ENCODE results near the gene ZNF23. TPM values are rescaled to one million over a fixed set of nuclear protein-coding genes. Genes with fewer than 3 reads are reported as not detected.
A peak's percentile ranks its signal among the peaks of the same experiment; 100 is the strongest.

The ZNF23 gene
- total and polyA plus RNA-seq, 2 experiments from 2014 or later = 12.1 to 15.3 TPM

DNA sequence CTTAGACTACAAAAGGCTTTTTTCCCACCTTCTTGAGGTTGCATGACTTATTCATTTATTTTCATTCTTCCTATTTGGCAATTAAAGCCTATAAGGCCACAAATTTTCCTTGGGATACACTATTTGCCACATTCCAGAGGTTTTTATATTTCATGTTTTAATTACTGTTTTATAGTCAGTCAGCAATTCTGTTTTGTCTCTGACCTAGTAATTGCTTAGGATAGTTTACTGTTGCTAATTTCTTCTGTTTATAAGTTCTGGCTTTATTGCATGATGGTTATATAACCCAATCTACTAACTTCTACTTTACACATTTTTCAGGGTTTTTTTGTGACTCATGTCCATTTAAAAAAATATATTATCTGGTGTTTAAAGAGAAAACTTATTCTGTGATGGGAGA is 2.5 kb downstream of the ZNF23 start:
- in situ Hi-C loops (cut with MboI) = no loop called here
- Histone ChIP-seq H3K36me3 (ENCODE audit: low read depth) (0 out of 2 replicates have a peak, but pooled peaks cover 10% of the 10 kb centered on the region), H3K27ac (peak overlapping the region; percentile 31), H3K9ac (no peak overlapping the region), H2AFZ (no peak overlapping the region), H3K79me2 (ENCODE audit: insufficient read depth) (peaks cover 75% of the 10 kb centered on the region), H3K9me3 (ENCODE audit: low read depth) (no peaks in the 10 kb centered on the region), H3K4me2 (ENCODE audit: unreplicated experiment) (peak overlapping the region; percentile 94), H3K9me2 (ENCODE audit: insufficient read depth) (no peaks in the 10 kb centered on the region), H4K20me1 (ENCODE audit: insufficient read depth) (no peaks in the 10 kb centered on the region), H3K4me3 (peak overlapping the region; percentile 95; the same call in 1 of the 2 replicates), H3F3A (ENCODE audit: insufficient read depth) (peaks cover 16% of the 10 kb centered on the region), H3K4me1 (ENCODE audit: insufficient read depth) (peaks cover 16% of the 10 kb centered on the region), H3K27me3 (replicated peaks; ENCODE audit: insufficient read depth) (no peaks in the 10 kb centered on the region)
- TF ChIP-seq EZH2 (IDR thresholded peaks at IDR 0.05; ENCODE audit: insufficient read depth, poor library complexity, severe bottlenecking) = no peak
- no peak for TF ChIP-seq EZH2phosphoT487 (IDR thresholded peaks at IDR 0.05; ENCODE audit: insufficient read depth, low read depth)
- peak; percentile 33 for DNase-seq

DNA sequence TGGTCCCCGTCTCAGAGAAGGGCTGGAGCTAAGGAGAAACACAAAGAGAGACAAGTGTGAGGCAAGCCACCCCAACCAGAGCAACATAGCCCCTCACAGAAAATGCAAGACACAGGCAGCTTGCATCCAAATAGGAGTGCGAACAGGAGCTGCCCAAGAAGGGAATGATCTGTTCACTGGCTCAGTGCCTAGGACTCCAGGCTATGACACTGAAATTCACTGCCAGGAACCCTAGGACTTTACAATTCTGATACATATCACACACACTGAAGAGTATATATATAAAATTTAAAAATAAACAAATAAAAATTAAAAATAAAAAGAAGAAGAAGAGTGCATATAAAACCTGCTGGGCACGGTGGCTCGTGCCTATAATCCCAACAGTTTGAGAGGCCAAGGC is 5.2 kb downstream of the ZNF23 start:
- Histone ChIP-seq H2AFZ (no peak overlapping the region), H3K36me3 (ENCODE audit: low read depth) (peaks cover 24% of the 10 kb centered on the region), H3K4me1 (ENCODE audit: insufficient read depth) (peaks cover 16% of the 10 kb centered on the region), H3K79me2 (ENCODE audit: insufficient read depth) (peaks cover 66% of the 10 kb centered on the region), H3K9me2 (ENCODE audit: insufficient read depth) (no peaks in the 10 kb centered on the region), H3K4me3 (no peak overlapping the region), H3K9me3 (ENCODE audit: low read depth) (peaks cover 4% of the 10 kb centered on the region), H3K9ac (no peak overlapping the region), H3K4me2 (ENCODE audit: unreplicated experiment) (no peak overlapping the region), H3K27me3 (replicated peaks; ENCODE audit: insufficient read depth) (no peaks in the 10 kb centered on the region), H3F3A (ENCODE audit: insufficient read depth) (peaks cover 16% of the 10 kb centered on the region), H3K27ac (no peak overlapping the region), H4K20me1 (ENCODE audit: insufficient read depth) (no peaks in the 10 kb centered on the region)
- DNase-seq = no peak
- 88 to 94% methylated on average over 4 of the region's 4 CpGs for WGBS, 2 experiments (ENCODE audit: low coverage in 1 of 2, low lambda C conversion rate in 2 of 2, missing lambda C conversion rate in 2 of 2)
- in situ Hi-C loops (cut with MboI) = no loop called here
- TF ChIP-seq EZH2phosphoT487 (IDR thresholded peaks at IDR 0.05; ENCODE audit: insufficient read depth, low read depth) (no peak), EZH2 (IDR thresholded peaks at IDR 0.05; ENCODE audit: insufficient read depth, poor library complexity, severe bottlenecking) (no peak)

DNA sequence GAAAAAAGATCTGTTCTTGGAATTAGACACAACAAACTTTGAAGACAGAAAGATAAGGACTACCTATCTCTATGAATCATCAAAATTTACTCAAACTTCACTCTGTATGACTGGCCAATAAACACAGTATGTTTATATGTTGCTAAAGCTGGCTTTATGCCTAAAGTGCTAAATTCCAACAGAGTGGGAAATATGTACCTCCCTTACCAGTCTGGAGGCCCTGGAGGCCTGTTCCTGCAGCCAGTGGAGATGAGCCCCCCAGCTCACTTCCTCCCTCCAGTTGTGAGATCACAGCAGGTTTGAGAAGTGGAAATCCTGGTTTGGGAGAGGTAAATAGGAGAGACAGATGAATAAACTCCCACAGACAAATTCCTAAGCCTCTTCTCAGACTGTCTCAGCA is 9.0 kb downstream of the ZNF23 start:
- H3K27me3 ChIP-seq (replicated peaks; ENCODE audit: insufficient read depth) = no peaks in the 10 kb centered on the region
- in situ Hi-C loops (cut with MboI) = no loop called here
- peaks cover 61% of the 10 kb centered on the region for H3K36me3 ChIP-seq (ENCODE audit: low read depth)
- H3K4me2 ChIP-seq (ENCODE audit: unreplicated experiment) = no peak overlapping the region
- H3K4me3 ChIP-seq = no peak overlapping the region
- H3K9ac ChIP-seq = no peak overlapping the region
- no peak overlapping the region for H3K27ac ChIP-seq
- H4K20me1 ChIP-seq (ENCODE audit: insufficient read depth) = no peaks in the 10 kb centered on the region
- no peak for DNase-seq
- no peaks in the 10 kb centered on the region for H3K4me1 ChIP-seq (ENCODE audit: insufficient read depth)
- no peak overlapping the region for H2AFZ ChIP-seq
- H3K79me2 ChIP-seq (ENCODE audit: insufficient read depth) = peaks cover 38% of the 10 kb centered on the region
- no peaks in the 10 kb centered on the region for H3K9me2 ChIP-seq (ENCODE audit: insufficient read depth)
- peaks cover 20% of the 10 kb centered on the region; the same call in 1 of the 2 replicates for H3F3A ChIP-seq (ENCODE audit: insufficient read depth)
- TF ChIP-seq EZH2 (IDR thresholded peaks at IDR 0.05; ENCODE audit: insufficient read depth, poor library complexity, severe bottlenecking) (no peak), EZH2phosphoT487 (IDR thresholded peaks at IDR 0.05; ENCODE audit: insufficient read depth, low read depth) (no peak)
- peaks cover 16% of the 10 kb centered on the region for H3K9me3 ChIP-seq (ENCODE audit: low read depth)

- in situ Hi-C loops (cut with MboI) = no loop called here
- H3K9me2 ChIP-seq (ENCODE audit: insufficient read depth) = no peaks in the 10 kb centered on the region
- 0 out of 2 replicates have a peak, but pooled peaks cover 2% of the 10 kb centered on the region for H3K79me2 ChIP-seq (ENCODE audit: insufficient read depth)
- no peak overlapping the region for H3K4me2 ChIP-seq (ENCODE audit: unreplicated experiment)
- 96 to 98% methylated on average over 3 of the region's 3 CpGs for WGBS, 2 experiments (ENCODE audit: low coverage in 1 of 2, low lambda C conversion rate in 2 of 2, missing lambda C conversion rate in 2 of 2)
- H3K9ac ChIP-seq = no peak overlapping the region
- H3K9me3 ChIP-seq (ENCODE audit: low read depth) = peaks cover 23% of the 10 kb centered on the region
- H3K27ac ChIP-seq = no peak overlapping the region
- H3K4me1 ChIP-seq (ENCODE audit: insufficient read depth) = no peaks in the 10 kb centered on the region
- no peak for DNase-seq
- H3K36me3 ChIP-seq (ENCODE audit: low read depth) = peaks cover 67% of the 10 kb centered on the region
- no peaks in the 10 kb centered on the region for H4K20me1 ChIP-seq (ENCODE audit: insufficient read depth)
- peaks cover 20% of the 10 kb centered on the region; the same call in 1 of the 2 replicates for H3F3A ChIP-seq (ENCODE audit: insufficient read depth)
- TF ChIP-seq EZH2 (IDR thresholded peaks at IDR 0.05; ENCODE audit: insufficient read depth, poor library complexity, severe bottlenecking) = no peak
- H3K4me3 ChIP-seq = 0 out of 2 replicates have a peak overlapping the region, but pooled peaks have one; percentile 5
- no peaks in the 10 kb centered on the region for H3K27me3 ChIP-seq (replicated peaks; ENCODE audit: insufficient read depth)
- H2AFZ ChIP-seq = no peak overlapping the region
Measured at GRCh38 chr16:71449020-71449419, 13.0 kb downstream of the ZNF23 start.

DNA sequence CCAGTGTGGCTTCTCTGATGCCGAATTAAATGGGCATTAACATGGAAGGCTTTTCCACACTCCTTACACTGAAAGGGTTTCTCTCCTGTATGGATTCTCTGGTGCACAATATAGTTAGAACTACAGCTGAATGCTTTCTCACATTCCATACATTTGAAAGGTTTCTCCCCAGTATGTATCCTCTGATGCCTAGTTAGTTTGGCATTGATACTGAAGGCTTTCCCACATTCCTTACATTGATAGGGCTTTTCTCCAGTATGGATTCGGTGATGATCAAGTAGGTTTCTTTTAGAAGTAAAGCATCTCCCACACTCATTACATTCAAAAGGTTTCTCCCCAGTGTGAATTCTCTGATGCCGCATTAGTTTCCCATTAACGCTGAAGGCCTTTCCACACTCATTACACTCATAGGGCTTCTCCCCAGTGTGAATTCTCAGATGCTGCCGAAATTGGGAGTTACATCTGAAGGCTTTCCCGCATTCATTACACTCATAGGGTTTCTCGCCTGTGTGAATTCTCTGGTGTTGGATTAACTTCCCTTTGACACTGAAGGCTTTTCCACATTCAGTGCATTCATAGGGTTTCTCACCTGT is 13.7 kb downstream of the ZNF23 start:
- in situ Hi-C loops (cut with MboI) = no loop called here
- H3K4me2 ChIP-seq (ENCODE audit: unreplicated experiment) = no peak overlapping the region
- H3K79me2 ChIP-seq (ENCODE audit: insufficient read depth) = no peaks in the 10 kb centered on the region
- peaks cover 67% of the 10 kb centered on the region for H3K36me3 ChIP-seq (ENCODE audit: low read depth)
- no peaks in the 10 kb centered on the region for H3K4me1 ChIP-seq (ENCODE audit: insufficient read depth)
- H3K9me2 ChIP-seq (ENCODE audit: insufficient read depth) = no peaks in the 10 kb centered on the region
- 0 out of 2 replicates have a peak overlapping the region, but pooled peaks have one; percentile 5 for H3K4me3 ChIP-seq
- 96 to 98% methylated on average over 7 of the region's 7 CpGs for WGBS, 2 experiments (ENCODE audit: low coverage in 1 of 2, low lambda C conversion rate in 2 of 2, missing lambda C conversion rate in 2 of 2)
- DNase-seq = no peak
- no peak overlapping the region for H3K27ac ChIP-seq
- H2AFZ ChIP-seq = no peak overlapping the region
- TF ChIP-seq EZH2 (IDR thresholded peaks at IDR 0.05; ENCODE audit: insufficient read depth, poor library complexity, severe bottlenecking) (no peak), EZH2phosphoT487 (IDR thresholded peaks at IDR 0.05; ENCODE audit: insufficient read depth, low read depth) (no peak)
- H3K9ac ChIP-seq = no peak overlapping the region
- H3F3A ChIP-seq (ENCODE audit: insufficient read depth) = peaks cover 20% of the 10 kb centered on the region; the same call in 1 of the 2 replicates
- no peaks in the 10 kb centered on the region for H4K20me1 ChIP-seq (ENCODE audit: insufficient read depth)
- H3K9me3 ChIP-seq (ENCODE audit: low read depth) = peaks cover 23% of the 10 kb centered on the region
- H3K27me3 ChIP-seq (replicated peaks; ENCODE audit: insufficient read depth) = no peaks in the 10 kb centered on the region
